ENCODE measurements around the gene SCN7A. TPM values are rescaled to one million over a fixed set of nuclear protein-coding genes. Genes with fewer than 3 reads are reported as not detected.

SCN7A gene
- total RNA-seq, 1 experiment from 2014 or later: 0.17 TPM

DNA sequence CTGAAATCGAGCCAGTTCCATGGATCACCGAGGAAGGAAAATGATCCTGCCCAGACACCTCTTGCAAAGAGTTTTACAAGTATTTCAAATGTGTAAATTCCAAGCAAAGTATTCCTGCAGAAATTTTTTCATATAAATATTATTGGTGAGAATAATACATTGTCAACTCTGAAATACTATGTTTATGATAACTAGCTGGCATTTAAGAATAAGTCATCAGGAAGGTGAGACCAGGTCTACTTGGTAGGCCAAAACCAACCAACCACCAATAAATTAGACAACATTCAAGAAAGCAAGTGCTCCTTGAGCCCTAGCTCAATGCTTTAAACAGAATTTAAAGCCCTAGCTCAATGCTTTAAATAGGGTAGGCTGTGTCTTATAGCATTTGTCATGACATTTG is 21.7 kb downstream of the SCN7A start:
- no peaks in the 10 kb centered on the region for H3K9me3 Mint-ChIP-seq
- H3K27me3 Mint-ChIP-seq (ENCODE audit: low read depth): no peaks in the 10 kb centered on the region
- no peak overlapping the region for H3K27ac Mint-ChIP-seq
- no peak for TF ChIP-seq ZNF416 (CRISPR knock-in tag; IDR thresholded peaks at IDR 0.05)
- no peak for TF ChIP-seq KAT7 (CRISPR knock-in tag; IDR thresholded peaks at IDR 0.05; ENCODE audit: borderline replicate concordance)
- no peak for TF ChIP-seq SOX15 (CRISPR knock-in tag; IDR thresholded peaks at IDR 0.05)
- TF ChIP-seq TEAD4 (CRISPR knock-in tag; IDR thresholded peaks at IDR 0.05): no peak
- TF ChIP-seq OVOL2 (CRISPR knock-in tag; IDR thresholded peaks at IDR 0.05; ENCODE audit: borderline replicate concordance): no peak
- TF ChIP-seq NFE2L1 (CRISPR knock-in tag; IDR thresholded peaks at IDR 0.05): no peak
- no peak for DNase-seq (ENCODE audit: low spot score)
- ChIA-PET CTCF (no interaction called here), POLR2A (no interaction called here)
- no peaks in the 10 kb centered on the region for H3K36me3 Mint-ChIP-seq
- ATAC-seq: no peak
- no peak overlapping the region for H3K4me3 Mint-ChIP-seq
- no peaks in the 10 kb centered on the region for H3K4me1 Mint-ChIP-seq

GRCh38 chr2:166468124-166469024 is 25.7 kb downstream of the SCN7A start:
- Mint-ChIP-seq H3K4me1 (no peaks in the 10 kb centered on the region), H3K27me3 (ENCODE audit: low read depth) (no peaks in the 10 kb centered on the region), H3K36me3 (no peaks in the 10 kb centered on the region), H3K9me3 (no peaks in the 10 kb centered on the region), H3K27ac (no peak overlapping the region), H3K4me3 (no peak overlapping the region)
- TF ChIP-seq NR1H2 (CRISPR knock-in tag; IDR thresholded peaks at IDR 0.05): no peak
- TF ChIP-seq, protein P1, sequence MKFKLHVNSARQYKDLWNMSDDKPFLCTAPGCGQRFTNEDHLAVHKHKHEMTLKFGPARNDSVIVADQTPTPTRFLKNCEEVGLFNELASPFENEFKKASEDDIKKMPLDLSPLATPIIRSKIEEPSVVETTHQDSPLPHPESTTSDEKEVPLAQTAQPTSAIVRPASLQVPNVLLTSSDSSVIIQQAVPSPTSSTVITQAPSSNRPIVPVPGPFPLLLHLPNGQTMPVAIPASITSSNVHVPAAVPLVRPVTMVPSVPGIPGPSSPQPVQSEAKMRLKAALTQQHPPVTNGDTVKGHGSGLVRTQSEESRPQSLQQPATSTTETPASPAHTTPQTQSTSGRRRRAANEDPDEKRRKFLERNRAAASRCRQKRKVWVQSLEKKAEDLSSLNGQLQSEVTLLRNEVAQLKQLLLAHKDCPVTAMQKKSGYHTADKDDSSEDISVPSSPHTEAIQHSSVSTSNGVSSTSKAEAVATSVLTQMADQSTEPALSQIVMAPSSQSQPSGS (CRISPR knock-in tag; IDR thresholded peaks at IDR 0.05; ENCODE audit: borderline replicate concordance, low read depth): no peak
- ChIA-PET POLR2A (no interaction called here), CTCF (no interaction called here)
- no peak for DNase-seq (ENCODE audit: low spot score)
- no peak for ATAC-seq

DNA sequence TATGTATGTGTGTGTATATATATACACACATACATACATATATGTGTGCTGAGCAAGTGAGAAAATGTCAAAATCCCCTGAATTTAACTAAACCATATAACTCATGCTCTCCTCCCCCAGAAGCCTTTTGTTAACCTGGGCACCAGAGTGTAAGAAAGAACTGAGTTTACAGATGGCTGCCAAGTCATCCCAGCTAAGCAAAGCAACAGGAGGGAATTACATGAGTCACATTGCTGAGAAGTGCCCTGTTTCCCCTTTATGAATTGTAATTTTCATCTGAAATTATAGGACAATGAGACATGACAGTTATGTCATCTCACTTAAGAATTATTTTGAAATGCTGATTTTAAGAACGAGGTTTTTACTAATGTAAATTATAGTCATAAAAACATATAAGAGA is 29.9 kb downstream of the SCN7A start:
- DNase-seq (ENCODE audit: low spot score): no peak
- ChIA-PET POLR2A (no interaction called here), CTCF (no interaction called here)
- ATAC-seq: no peak
- Mint-ChIP-seq H3K9me3 (no peaks in the 10 kb centered on the region), H3K27me3 (ENCODE audit: low read depth) (no peaks in the 10 kb centered on the region), H3K36me3 (no peaks in the 10 kb centered on the region), H3K27ac (no peak overlapping the region), H3K4me3 (no peak overlapping the region), H3K4me1 (no peaks in the 10 kb centered on the region)
- no peak for TF ChIP-seq ELF4 (CRISPR knock-in tag; IDR thresholded peaks at IDR 0.05; ENCODE audit: low read depth)

DNA sequence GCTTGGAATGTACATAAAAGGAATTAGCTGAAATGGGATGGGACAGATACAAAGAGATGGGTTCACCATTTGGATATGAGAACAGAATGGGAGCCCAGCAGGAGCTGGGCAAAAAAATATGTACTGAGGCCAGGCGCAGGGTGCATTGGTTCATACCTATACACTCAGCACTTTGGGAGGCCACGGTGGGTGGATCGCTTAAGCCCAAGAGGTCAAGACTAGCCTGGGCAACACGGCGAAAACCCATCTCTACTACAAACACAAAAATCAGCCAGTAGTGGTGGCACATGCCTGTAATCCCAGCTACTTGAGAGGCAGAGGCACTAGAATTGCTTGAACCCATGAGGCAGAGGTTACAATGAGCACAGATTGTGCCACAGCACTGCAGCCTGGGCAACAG is 30.4 kb downstream of the SCN7A start:
- ChIA-PET POLR2A (no interaction called here), CTCF (no interaction called here)
- DNase-seq (ENCODE audit: low spot score) (no peak), ATAC-seq (no peak)
- Mint-ChIP-seq H3K4me1 (no peaks in the 10 kb centered on the region), H3K27ac (no peak overlapping the region), H3K36me3 (no peaks in the 10 kb centered on the region), H3K27me3 (ENCODE audit: low read depth) (no peaks in the 10 kb centered on the region), H3K9me3 (no peaks in the 10 kb centered on the region), H3K4me3 (no peak overlapping the region)
- TF ChIP-seq, protein P2, sequence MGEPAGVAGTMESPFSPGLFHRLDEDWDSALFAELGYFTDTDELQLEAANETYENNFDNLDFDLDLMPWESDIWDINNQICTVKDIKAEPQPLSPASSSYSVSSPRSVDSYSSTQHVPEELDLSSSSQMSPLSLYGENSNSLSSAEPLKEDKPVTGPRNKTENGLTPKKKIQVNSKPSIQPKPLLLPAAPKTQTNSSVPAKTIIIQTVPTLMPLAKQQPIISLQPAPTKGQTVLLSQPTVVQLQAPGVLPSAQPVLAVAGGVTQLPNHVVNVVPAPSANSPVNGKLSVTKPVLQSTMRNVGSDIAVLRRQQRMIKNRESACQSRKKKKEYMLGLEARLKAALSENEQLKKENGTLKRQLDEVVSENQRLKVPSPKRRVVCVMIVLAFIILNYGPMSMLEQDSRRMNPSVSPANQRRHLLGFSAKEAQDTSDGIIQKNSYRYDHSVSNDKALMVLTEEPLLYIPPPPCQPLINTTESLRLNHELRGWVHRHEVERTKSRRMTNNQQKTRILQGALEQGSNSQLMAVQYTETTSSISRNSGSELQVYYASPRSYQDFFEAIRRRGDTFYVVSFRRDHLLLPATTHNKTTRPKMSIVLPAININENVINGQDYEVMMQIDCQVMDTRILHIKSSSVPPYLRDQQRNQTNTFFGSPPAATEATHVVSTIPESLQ (CRISPR knock-in tag; IDR thresholded peaks at IDR 0.05): no peak
- TF ChIP-seq, protein P3, sequence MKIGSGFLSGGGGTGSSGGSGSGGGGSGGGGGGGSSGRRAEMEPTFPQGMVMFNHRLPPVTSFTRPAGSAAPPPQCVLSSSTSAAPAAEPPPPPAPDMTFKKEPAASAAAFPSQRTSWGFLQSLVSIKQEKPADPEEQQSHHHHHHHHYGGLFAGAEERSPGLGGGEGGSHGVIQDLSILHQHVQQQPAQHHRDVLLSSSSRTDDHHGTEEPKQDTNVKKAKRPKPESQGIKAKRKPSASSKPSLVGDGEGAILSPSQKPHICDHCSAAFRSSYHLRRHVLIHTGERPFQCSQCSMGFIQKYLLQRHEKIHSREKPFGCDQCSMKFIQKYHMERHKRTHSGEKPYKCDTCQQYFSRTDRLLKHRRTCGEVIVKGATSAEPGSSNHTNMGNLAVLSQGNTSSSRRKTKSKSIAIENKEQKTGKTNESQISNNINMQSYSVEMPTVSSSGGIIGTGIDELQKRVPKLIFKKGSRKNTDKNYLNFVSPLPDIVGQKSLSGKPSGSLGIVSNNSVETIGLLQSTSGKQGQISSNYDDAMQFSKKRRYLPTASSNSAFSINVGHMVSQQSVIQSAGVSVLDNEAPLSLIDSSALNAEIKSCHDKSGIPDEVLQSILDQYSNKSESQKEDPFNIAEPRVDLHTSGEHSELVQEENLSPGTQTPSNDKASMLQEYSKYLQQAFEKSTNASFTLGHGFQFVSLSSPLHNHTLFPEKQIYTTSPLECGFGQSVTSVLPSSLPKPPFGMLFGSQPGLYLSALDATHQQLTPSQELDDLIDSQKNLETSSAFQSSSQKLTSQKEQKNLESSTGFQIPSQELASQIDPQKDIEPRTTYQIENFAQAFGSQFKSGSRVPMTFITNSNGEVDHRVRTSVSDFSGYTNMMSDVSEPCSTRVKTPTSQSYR (CRISPR knock-in tag; IDR thresholded peaks at IDR 0.05): no peak
- no peak for TF ChIP-seq ZNF232 (CRISPR knock-in tag; IDR thresholded peaks at IDR 0.05)
- no peak for TF ChIP-seq AR (CRISPR knock-in tag; IDR thresholded peaks at IDR 0.05)
- TF ChIP-seq ETV6 (CRISPR knock-in tag; IDR thresholded peaks at IDR 0.05): no peak
- no peak for TF ChIP-seq USF1 (CRISPR knock-in tag; IDR thresholded peaks at IDR 0.05)
- no peak for TF ChIP-seq PRRX2 (CRISPR knock-in tag; IDR thresholded peaks at IDR 0.05)
- no peak for TF ChIP-seq MXD4 (CRISPR knock-in tag; IDR thresholded peaks at IDR 0.05; ENCODE audit: borderline replicate concordance)
- TF ChIP-seq TEAD1 (CRISPR knock-in tag; IDR thresholded peaks at IDR 0.05): no peak
- TF ChIP-seq ERG (CRISPR knock-in tag; IDR thresholded peaks at IDR 0.05): no peak

All from WTC11 (cell line).